ENCODE measurements around the gene DENND2D.

Gene DENND2D

GRCh38 chr1:111202366-111202706, 1.9 kb upstream of the DENND2D start:
- no peak for DNase-seq

- DNase-seq = peak; percentile 41
Observed at GRCh38 chr1:111201275-111202090, 1.0 kb upstream of the DENND2D start.

- no peak for DNase-seq
Observed at GRCh38 chr1:111200802-111201161, 336 bp upstream of the DENND2D start.

GRCh38 chr1:111199329-111199728, 1.1 kb downstream of the DENND2D start:
- no peak for DNase-seq

- DNase-seq = no peak
Observed at GRCh38 chr1:111198836-111199235, 1.6 kb downstream of the DENND2D start.

GRCh38 chr1:111197598-111198284, 2.7 kb downstream of the DENND2D start:
- peak; percentile 17 for DNase-seq

GRCh38 chr1:111196213-111196612, 4.2 kb downstream of the DENND2D start:
- no peak for DNase-seq

- no peak for DNase-seq
Observed at GRCh38 chr1:111195002-111195684, 5.3 kb downstream of the DENND2D start.

- no peak for DNase-seq
Observed at GRCh38 chr1:111193712-111194480, 6.5 kb downstream of the DENND2D start.

GRCh38 chr1:111192658-111193519, 7.6 kb downstream of the DENND2D start:
- no peak for DNase-seq

- DNase-seq = no peak
Observed at GRCh38 chr1:111192074-111192473, 8.4 kb downstream of the DENND2D start.

- no peak for DNase-seq
Observed at GRCh38 chr1:111191496-111191895, 8.9 kb downstream of the DENND2D start.

- no peak for DNase-seq
Observed at GRCh38 chr1:111190931-111191451, 9.5 kb downstream of the DENND2D start.

- DNase-seq = peak; percentile 9
Observed at GRCh38 chr1:111184663-111185062, 15.8 kb downstream of the DENND2D start.

- DNase-seq = no peak
Observed at GRCh38 chr1:111183308-111184069, 17.0 kb downstream of the DENND2D start.

- no peak for DNase-seq
Observed at GRCh38 chr1:111182052-111182451, 18.4 kb downstream of the DENND2D start.

GRCh38 chr1:111179968-111180533, 20.4 kb downstream of the DENND2D start:
- no peak for DNase-seq

- DNase-seq = no peak
Observed at GRCh38 chr1:111176678-111177077, 23.8 kb downstream of the DENND2D start.

GRCh38 chr1:111175349-111175748, 25.1 kb downstream of the DENND2D start:
- DNase-seq = no peak

- no peak for DNase-seq
Observed at GRCh38 chr1:111174070-111174469, 26.4 kb downstream of the DENND2D start.

- DNase-seq = no peak
Observed at GRCh38 chr1:111172463-111172862, 28.0 kb downstream of the DENND2D start.
